GM12891 (cell line): Measurements from ENCODE around the gene MCM10.

Experiments
- PAX5 ChIP-seq: IDR thresholded peaks from 2 replicates; pipeline ENCODE4 v1.6.1; 2011; ENCODE audit warnings: low read length, moderate library complexity, mild to moderate bottlenecking; ENCODE audit not compliant: insufficient read depth, severe bottlenecking
- POLR2A ChIP-seq: IDR thresholded peaks from 2 replicates; pipeline ENCODE4 v1.6.1; 2011; ENCODE audit warnings: low read depth, low read length, control low read depth
- POLR2AphosphoS5 ChIP-seq: IDR thresholded peaks from 2 replicates; pipeline ENCODE4 v1.6.1; 2011; ENCODE audit warnings: low read depth, low read length, control low read depth
- POU2F2 ChIP-seq: IDR thresholded peaks from 2 replicates; pipeline ENCODE4 v1.6.1; 2011; ENCODE audit warnings: low read depth, mild to moderate bottlenecking, control low read depth, low read length, moderate library complexity
- TAF1 ChIP-seq: IDR thresholded peaks from 2 replicates; pipeline ENCODE4 v1.6.1; 2011; ENCODE audit warnings: low read depth, low read length, control low read depth

- TF ChIP-seq POLR2A (no peak), POLR2AphosphoS5 (no peak), TAF1 (no peak), PAX5 (no peak), POU2F2 (no peak)
Observed at GRCh38 chr10:13120786-13121499, 40.4 kb upstream of the MCM10 start.
